Osteocyte (in vitro differentiated cells): ENCODE measurements around the gene ANK2. TPM values are rescaled to one million over a fixed set of nuclear protein-coding genes. Genes with fewer than 3 reads are reported as not detected.

Experiments used
- DNase-seq: peaks from one replicate; pipeline ENCODE4 v3.0.0; 2021; ENCODE audit warnings: mixed read lengths; ENCODE audit not compliant: unreplicated experiment; ENCODE audit errors: extremely low spot score
- H3K27ac Mint-ChIP-seq: one replicate; pipeline ENCODE4 v1.8.0; 2021; ENCODE audit warnings: mild to moderate bottlenecking, mixed read lengths; ENCODE audit not compliant: unreplicated experiment
- H3K27me3 Mint-ChIP-seq: one replicate; pipeline ENCODE4 v1.8.0; 2021; ENCODE audit warnings: mixed read lengths; ENCODE audit not compliant: unreplicated experiment
- H3K36me3 Mint-ChIP-seq: one replicate; pipeline ENCODE4 v1.8.0; 2021; ENCODE audit warnings: mixed read lengths; ENCODE audit not compliant: unreplicated experiment
- H3K4me1 Mint-ChIP-seq: one replicate; pipeline ENCODE4 v1.8.0; 2021; ENCODE audit warnings: mixed read lengths; ENCODE audit not compliant: unreplicated experiment
- H3K4me3 Mint-ChIP-seq: one replicate; pipeline ENCODE4 v1.8.0; 2021; ENCODE audit warnings: mild to moderate bottlenecking, moderate library complexity, mixed read lengths; ENCODE audit not compliant: unreplicated experiment
- H3K9me3 Mint-ChIP-seq: one replicate; pipeline ENCODE4 v1.8.0; 2021; ENCODE audit warnings: mixed read lengths; ENCODE audit not compliant: unreplicated experiment
- CTCF ChIP-seq: fragments of 200-600 bp; sonication (generic); IDR thresholded peaks from 2 replicates; pipeline ENCODE4 v1.5.0; 2021; ENCODE audit warnings: antibody characterized with exemption, mild to moderate bottlenecking, moderate library complexity
- total RNA-seq: library from RNA; stranded (reverse); gene quantifications from 2 replicates; pipeline ENCODE4 v1.2.1, GENCODE V29; 2021

ANK2 gene
- total RNA-seq, 1 donor from 2014 or later: 17.2 TPM

DNA sequence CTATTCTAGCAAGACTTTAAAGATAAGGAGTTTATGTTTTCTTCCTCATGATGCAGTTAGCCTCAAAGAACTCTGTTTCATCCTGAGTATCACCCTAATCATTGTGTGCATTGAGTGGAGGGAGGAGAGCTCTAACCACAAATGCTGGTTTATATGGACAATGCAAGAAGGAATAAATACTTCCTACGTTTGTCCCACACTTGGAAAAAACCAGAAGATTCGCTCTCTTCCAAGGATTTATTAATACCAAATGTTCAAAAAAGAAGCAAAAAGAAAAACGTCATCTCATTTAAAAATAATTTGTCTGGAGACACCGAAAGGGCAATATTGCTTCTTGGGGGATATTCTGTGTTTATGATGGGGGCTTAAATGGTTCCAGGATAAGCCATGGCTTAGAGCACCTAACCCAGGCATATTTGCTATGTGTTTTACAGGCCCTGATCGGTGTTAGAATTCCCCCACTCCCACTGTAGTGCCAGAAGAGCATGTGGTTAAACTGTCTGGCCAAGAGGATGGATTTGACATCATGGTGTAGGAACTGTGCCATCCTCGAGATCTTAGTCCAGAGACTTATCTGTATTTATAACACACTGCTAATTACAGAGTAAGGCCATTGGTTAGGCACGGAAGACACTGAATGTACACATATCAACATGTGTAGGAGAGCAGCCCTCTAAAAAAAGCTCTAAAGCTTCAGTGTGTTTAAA, 227.2 kb downstream of the ANK2 start:
- H3K27ac Mint-ChIP-seq: no peak overlapping the region
- DNase-seq: no peak
- H3K9me3 Mint-ChIP-seq: no peaks in the 10 kb centered on the region
- H3K4me1 Mint-ChIP-seq: no peaks in the 10 kb centered on the region
- peaks cover 8% of the 10 kb centered on the region for H3K27me3 Mint-ChIP-seq
- no peaks in the 10 kb centered on the region for H3K36me3 Mint-ChIP-seq
- no peak for TF ChIP-seq CTCF
- no peak overlapping the region for H3K4me3 Mint-ChIP-seq

DNA sequence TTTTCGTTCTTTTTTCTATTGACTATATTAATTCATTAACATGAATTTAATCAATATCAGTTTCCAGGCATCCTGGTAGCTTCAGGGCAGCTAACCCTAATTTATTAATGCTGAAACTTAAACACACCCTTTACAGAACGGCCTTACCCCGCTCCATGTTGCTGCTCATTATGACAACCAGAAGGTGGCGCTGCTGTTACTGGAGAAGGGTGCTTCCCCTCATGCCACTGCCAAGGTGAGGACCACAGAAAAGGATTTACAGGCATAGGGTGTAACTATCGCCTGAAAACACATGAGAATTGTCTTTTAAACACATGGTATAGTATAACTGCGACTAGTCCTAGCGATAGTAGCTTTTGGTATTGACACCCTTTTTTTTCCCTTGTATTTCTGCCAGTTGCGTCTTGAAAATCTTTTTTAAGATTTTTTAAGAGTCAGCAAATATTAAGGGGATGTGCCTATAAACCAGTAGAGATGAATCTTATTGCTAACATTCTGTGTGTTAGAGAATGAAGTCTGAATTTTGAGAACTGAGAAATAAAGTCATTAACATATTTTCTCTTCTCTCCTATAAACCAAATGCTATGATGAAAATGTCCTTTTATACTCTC, 229.0 kb downstream of the ANK2 start:
- no peaks in the 10 kb centered on the region for H3K9me3 Mint-ChIP-seq
- peak; percentile 87 for TF ChIP-seq CTCF
- no peaks in the 10 kb centered on the region for H3K36me3 Mint-ChIP-seq
- peaks cover 3% of the 10 kb centered on the region for H3K27me3 Mint-ChIP-seq
- H3K4me1 Mint-ChIP-seq: no peaks in the 10 kb centered on the region
- H3K4me3 Mint-ChIP-seq: no peak overlapping the region
- DNase-seq: no peak
- H3K27ac Mint-ChIP-seq: no peak overlapping the region

DNA sequence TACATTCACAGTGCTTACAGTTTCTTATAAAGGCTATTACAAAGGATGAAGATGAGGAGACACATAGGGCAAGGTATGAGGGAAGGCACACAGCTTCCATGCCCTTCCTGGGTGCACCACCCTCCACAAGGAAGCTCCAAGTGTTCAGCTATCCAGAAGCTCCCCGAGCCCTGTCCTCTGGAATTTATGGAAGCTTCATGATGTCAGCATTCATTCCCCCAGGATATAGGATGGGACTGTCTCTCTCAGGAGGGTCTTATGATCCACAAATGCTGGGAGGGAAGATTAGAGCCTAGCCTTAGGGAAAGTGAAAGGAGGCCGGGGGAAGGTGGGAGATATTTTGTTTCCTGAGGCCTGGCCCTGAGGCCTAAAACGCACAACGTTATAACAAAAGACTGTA, 236.0 kb downstream of the ANK2 start:
- no peak for DNase-seq
- peaks cover 6% of the 10 kb centered on the region for H3K4me1 Mint-ChIP-seq
- no peaks in the 10 kb centered on the region for H3K9me3 Mint-ChIP-seq
- H3K27ac Mint-ChIP-seq: no peak overlapping the region
- H3K27me3 Mint-ChIP-seq: no peaks in the 10 kb centered on the region
- H3K36me3 Mint-ChIP-seq: no peaks in the 10 kb centered on the region
- no peak for TF ChIP-seq CTCF
- no peak overlapping the region for H3K4me3 Mint-ChIP-seq

DNA sequence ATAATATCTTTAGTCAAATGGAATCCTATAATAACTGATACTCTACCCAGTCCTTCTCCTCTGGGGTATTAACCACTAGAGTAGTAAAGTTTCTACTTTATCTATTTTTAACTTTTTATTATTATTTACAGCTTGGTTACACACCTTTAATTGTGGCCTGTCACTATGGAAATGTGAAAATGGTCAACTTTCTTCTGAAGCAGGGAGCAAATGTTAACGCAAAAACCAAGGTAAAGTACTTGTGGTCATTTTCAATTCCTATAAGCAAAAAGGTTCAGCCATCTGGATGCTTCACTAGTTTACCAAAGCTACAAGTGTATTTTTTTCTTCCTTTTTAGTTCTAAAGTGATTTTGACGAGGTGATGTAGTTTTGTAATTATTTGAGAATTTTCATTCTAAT, 238.8 kb downstream of the ANK2 start:
- no peak for TF ChIP-seq CTCF
- DNase-seq: no peak
- H3K4me1 Mint-ChIP-seq: peaks cover 11% of the 10 kb centered on the region
- H3K4me3 Mint-ChIP-seq: no peak overlapping the region
- H3K27ac Mint-ChIP-seq: no peak overlapping the region
- no peaks in the 10 kb centered on the region for H3K27me3 Mint-ChIP-seq
- H3K9me3 Mint-ChIP-seq: no peaks in the 10 kb centered on the region
- H3K36me3 Mint-ChIP-seq: peaks cover 2% of the 10 kb centered on the region

GRCh38 chr4:113288696-113289095, 239.2 kb downstream of the ANK2 start:
- DNase-seq: no peak
- Mint-ChIP-seq H3K9me3 (no peaks in the 10 kb centered on the region), H3K4me1 (peaks cover 11% of the 10 kb centered on the region), H3K27me3 (no peaks in the 10 kb centered on the region), H3K4me3 (no peak overlapping the region), H3K27ac (no peak overlapping the region), H3K36me3 (peaks cover 3% of the 10 kb centered on the region)
- no peak for TF ChIP-seq CTCF
